Muscle layer of colon (tissue), 2 donors: ENCODE data around the gene MOSMO.

Experiments used
- H3K27ac ChIP-seq: one replicate; pipeline ENCODE4 v1.7.0; 2013; ENCODE audit warnings: low read depth, mild to moderate bottlenecking, low read length, moderate library complexity
- H3K27me3 ChIP-seq, 2 donors: one replicate each; pipeline ENCODE4 v1.7.0; 2013; ENCODE audit warnings: low read length in 2 of 2, mild to moderate bottlenecking in 2 of 2; ENCODE audit not compliant: insufficient read depth in 2 of 2, control insufficient read depth in 1 of 2
- H3K36me3 ChIP-seq: one replicate; pipeline ENCODE4 v1.7.0; 2013; ENCODE audit warnings: mild to moderate bottlenecking, low read length; ENCODE audit not compliant: insufficient read depth
- H3K4me1 ChIP-seq: one replicate; pipeline ENCODE4 v1.7.0; 2013; ENCODE audit warnings: mild to moderate bottlenecking, low read length; ENCODE audit not compliant: insufficient read depth
- H3K4me3 ChIP-seq, 2 donors: one replicate each; pipeline ENCODE4 v1.7.0; 2013; ENCODE audit warnings: low read length in 2 of 2, low read depth in 1 of 2, mild to moderate bottlenecking in 1 of 2, moderate library complexity in 1 of 2
- H3K9ac ChIP-seq: one replicate; pipeline ENCODE4 v1.7.0; 2013; ENCODE audit warnings: low read length
- H3K9me3 ChIP-seq: one replicate; pipeline ENCODE4 v1.7.0; 2013; ENCODE audit warnings: mild to moderate bottlenecking, low read length
- donor health status: abdominal sarcoma.
- donor health status: Adenocarcinoma of cecum.

The MOSMO gene

GRCh38 chr16:22004341-22004740, 3.6 kb upstream of the MOSMO start:
- Histone ChIP-seq H3K27ac (no peak overlapping the region), H3K4me1 (peaks cover 13% of the 10 kb centered on the region), H3K9me3 (no peaks in the 10 kb centered on the region), H3K36me3 (no peaks in the 10 kb centered on the region), H3K9ac (no peak overlapping the region), H3K4me3 (no peak overlapping the region), H3K27me3 (no peaks in the 10 kb centered on the region)

GRCh38 chr16:22005746-22006145, 2.2 kb upstream of the MOSMO start:
- Histone ChIP-seq H3K36me3 (no peaks in the 10 kb centered on the region), H3K27me3 (no peaks in the 10 kb centered on the region), H3K27ac (no peak overlapping the region), H3K9ac (no peak overlapping the region), H3K4me3 (no peak overlapping the region), H3K4me1 (peaks cover 13% of the 10 kb centered on the region), H3K9me3 (no peaks in the 10 kb centered on the region)

GRCh38 chr16:22006636-22007035, 1.3 kb upstream of the MOSMO start:
- no peak overlapping the region for H3K4me3 ChIP-seq
- no peak overlapping the region for H3K9ac ChIP-seq

GRCh38 chr16:22007159-22007508, 777 bp upstream of the MOSMO start:
- H3K9me3 ChIP-seq: no peaks in the 10 kb centered on the region
- H3K27ac ChIP-seq: peak overlapping the region; percentile 80
- H3K4me3 ChIP-seq: peak overlapping the region; percentile 73 to 75
- no peaks in the 10 kb centered on the region for H3K27me3 ChIP-seq
- H3K9ac ChIP-seq: peak overlapping the region; percentile 44
- H3K36me3 ChIP-seq: no peaks in the 10 kb centered on the region
- peaks cover 6% of the 10 kb centered on the region for H3K4me1 ChIP-seq

More at GRCh38 chr16:22006636-22007035, 1.3 kb upstream of the MOSMO start:
- H3K36me3 ChIP-seq: no peaks in the 10 kb centered on the region
- no peaks in the 10 kb centered on the region for H3K27me3 ChIP-seq
- no peaks in the 10 kb centered on the region for H3K9me3 ChIP-seq
- no peak overlapping the region for H3K27ac ChIP-seq
- peaks cover 6% of the 10 kb centered on the region for H3K4me1 ChIP-seq

GRCh38 chr16:22008215-22009059, 526 bp downstream of the MOSMO start:
- Histone ChIP-seq H3K36me3 (no peaks in the 10 kb centered on the region), H3K4me3 (peak overlapping the region; percentile 71 to 86), H3K9me3 (no peaks in the 10 kb centered on the region), H3K4me1 (peaks cover 6% of the 10 kb centered on the region), H3K27ac (peak overlapping the region; percentile 78), H3K27me3 (no peaks in the 10 kb centered on the region), H3K9ac (peak overlapping the region; percentile 56)

- H3K9ac ChIP-seq: no peak overlapping the region
- no peaks in the 10 kb centered on the region for H3K27me3 ChIP-seq
- H3K9me3 ChIP-seq: no peaks in the 10 kb centered on the region
- no peak overlapping the region for H3K4me3 ChIP-seq
- peaks cover 7% of the 10 kb centered on the region for H3K4me1 ChIP-seq
- H3K36me3 ChIP-seq: no peaks in the 10 kb centered on the region
- no peak overlapping the region for H3K27ac ChIP-seq
Measured at GRCh38 chr16:22010902-22011301, 3.0 kb downstream of the MOSMO start.

- Histone ChIP-seq H3K4me1 (peaks cover 14% of the 10 kb centered on the region), H3K27ac (no peak overlapping the region), H3K9ac (no peak overlapping the region), H3K9me3 (no peaks in the 10 kb centered on the region), H3K36me3 (no peaks in the 10 kb centered on the region), H3K27me3 (no peaks in the 10 kb centered on the region), H3K4me3 (no peak overlapping the region)
Measured at GRCh38 chr16:22012241-22012640, 4.3 kb downstream of the MOSMO start.

GRCh38 chr16:22013486-22013885, 5.6 kb downstream of the MOSMO start:
- no peak overlapping the region for H3K27ac ChIP-seq
- H3K9ac ChIP-seq: no peak overlapping the region
- H3K27me3 ChIP-seq: no peaks in the 10 kb centered on the region
- H3K4me1 ChIP-seq: peaks cover 16% of the 10 kb centered on the region
- H3K9me3 ChIP-seq: no peaks in the 10 kb centered on the region
- no peak overlapping the region for H3K4me3 ChIP-seq
- H3K36me3 ChIP-seq: no peaks in the 10 kb centered on the region

- no peaks in the 10 kb centered on the region for H3K9me3 ChIP-seq
- no peak overlapping the region for H3K4me3 ChIP-seq
- H3K9ac ChIP-seq: no peak overlapping the region
- H3K27ac ChIP-seq: no peak overlapping the region
- no peaks in the 10 kb centered on the region for H3K36me3 ChIP-seq
- no peaks in the 10 kb centered on the region for H3K27me3 ChIP-seq
- peaks cover 16% of the 10 kb centered on the region for H3K4me1 ChIP-seq
Measured at GRCh38 chr16:22014271-22014873, 6.5 kb downstream of the MOSMO start.

GRCh38 chr16:22016927-22017326, 9.0 kb downstream of the MOSMO start:
- Histone ChIP-seq H3K4me3 (no peak overlapping the region), H3K9me3 (no peaks in the 10 kb centered on the region), H3K4me1 (peaks cover 16% of the 10 kb centered on the region), H3K9ac (no peak overlapping the region), H3K27me3 (no peaks in the 10 kb centered on the region), H3K27ac (no peak overlapping the region), H3K36me3 (no peaks in the 10 kb centered on the region)

GRCh38 chr16:22018559-22018958, 10.6 kb downstream of the MOSMO start:
- Histone ChIP-seq H3K9ac (no peak overlapping the region), H3K27me3 (no peaks in the 10 kb centered on the region), H3K4me3 (no peak overlapping the region), H3K36me3 (no peaks in the 10 kb centered on the region), H3K9me3 (no peaks in the 10 kb centered on the region), H3K4me1 (peaks cover 16% of the 10 kb centered on the region), H3K27ac (no peak overlapping the region)

- no peak overlapping the region for H3K4me3 ChIP-seq
- no peaks in the 10 kb centered on the region for H3K36me3 ChIP-seq
- no peak overlapping the region for H3K27ac ChIP-seq
- no peak overlapping the region for H3K9ac ChIP-seq
- H3K4me1 ChIP-seq: peaks cover 3% of the 10 kb centered on the region
- no peaks in the 10 kb centered on the region for H3K27me3 ChIP-seq
- H3K9me3 ChIP-seq: no peaks in the 10 kb centered on the region
Measured at GRCh38 chr16:22022151-22022550, 14.2 kb downstream of the MOSMO start.
